ENCODE results near the gene TMX2. TPM values are rescaled to one million over a fixed set of nuclear protein-coding genes. Genes with fewer than 3 reads are reported as not detected.
"Not testable (repeated sequence)": the region's sequence is repeated elsewhere in the genome, so short reads cannot be mapped to it uniquely, and the experiment has no call there.

The TMX2 gene
- 120 and 147 TPM in 2 replicates for total RNA-seq (2014; rRNA removed; shearing (Covaris generic))

- DNase-seq (ENCODE audit: low read depth), result peak; percentile 100
These were observed at the start of gene TMX2 for GRCh38 chr11:57712256-57713150. Gene TMX2 (plus strand): TSS chr11:57712593. CDS start chr11:57712619, 26 bp downstream.

GRCh38 chr11:57662893-57663292 is 49.5 kb upstream of the TMX2 start:
- DNase-seq (ENCODE audit: low read depth), result no peak

GRCh38 chr11:57663975-57664374 is 48.4 kb upstream of the TMX2 start:
- DNase-seq (ENCODE audit: low read depth), result no peak

GRCh38 chr11:57667117-57667735 is 45.2 kb upstream of the TMX2 start:
- DNase-seq (ENCODE audit: low read depth), result peak; percentile 98

- DNase-seq (ENCODE audit: low read depth), result peak; percentile 98
These were observed 44.5 kb upstream of the TMX2 start, which contains the start of gene ZDHHC5 for GRCh38 chr11:57667736-57668433. Gene ZDHHC5 (plus strand): TSS chr11:57668114. CDS start chr11:57673091, 4,977 bp downstream.

GRCh38 chr11:57668434-57668782 is 44.0 kb upstream of the TMX2 start:
- no peak for DNase-seq (ENCODE audit: low read depth)

GRCh38 chr11:57674251-57674650 is 38.1 kb upstream of the TMX2 start:
- DNase-seq (ENCODE audit: low read depth), result no peak

- DNase-seq (ENCODE audit: low read depth), result no peak
These were observed 37.0 kb upstream of the TMX2 start for GRCh38 chr11:57675176-57675941.

GRCh38 chr11:57679396-57679795 is 33.0 kb upstream of the TMX2 start:
- no peak for DNase-seq (ENCODE audit: low read depth)

GRCh38 chr11:57680552-57680874 is 31.9 kb upstream of the TMX2 start:
- DNase-seq (ENCODE audit: low read depth), result peak; percentile 52

- DNase-seq (ENCODE audit: low read depth), result no peak
These were observed 31.2 kb upstream of the TMX2 start for GRCh38 chr11:57681168-57681567.

GRCh38 chr11:57690474-57690873 is 21.9 kb upstream of the TMX2 start:
- not testable (repeated sequence) for DNase-seq (ENCODE audit: low read depth)

- no peak for DNase-seq (ENCODE audit: low read depth)
These were observed 13.5 kb upstream of the TMX2 start for GRCh38 chr11:57698843-57699365.

- DNase-seq (ENCODE audit: low read depth), result no peak
These were observed 12.6 kb upstream of the TMX2 start for GRCh38 chr11:57699813-57700212.

- DNase-seq (ENCODE audit: low read depth), result no peak
These were observed 12.0 kb upstream of the TMX2 start for GRCh38 chr11:57700425-57700824.

- no peak for DNase-seq (ENCODE audit: low read depth)
These were observed 9.1 kb upstream of the TMX2 start for GRCh38 chr11:57703341-57703740.

GRCh38 chr11:57704932-57705331 is 7.5 kb upstream of the TMX2 start:
- DNase-seq (ENCODE audit: low read depth), result no peak

GRCh38 chr11:57705432-57705831 is 7.0 kb upstream of the TMX2 start:
- not testable (repeated sequence) for DNase-seq (ENCODE audit: low read depth)

- DNase-seq (ENCODE audit: low read depth), result no peak
These were observed 2.5 kb upstream of the TMX2 start for GRCh38 chr11:57709802-57710367.

- DNase-seq (ENCODE audit: low read depth), result peak; percentile 73
These were observed 758 bp upstream of the TMX2 start, which contains the start of gene MED19 for GRCh38 chr11:57711414-57712255. Gene MED19 (minus strand): TSS chr11:57712215. CDS start chr11:57712179, 36 bp downstream.

All from RPMI7951 (cell line).